ENCODE results near the gene OR10V1. TPM values are rescaled to one million over a fixed set of nuclear protein-coding genes. Genes with fewer than 3 reads are reported as not detected.
A peak's percentile ranks its signal among the peaks of the same experiment; 100 is the strongest.

OR10V1 gene
- total RNA-seq, 2 experiments from 2014 or later, result not detected

DNA sequence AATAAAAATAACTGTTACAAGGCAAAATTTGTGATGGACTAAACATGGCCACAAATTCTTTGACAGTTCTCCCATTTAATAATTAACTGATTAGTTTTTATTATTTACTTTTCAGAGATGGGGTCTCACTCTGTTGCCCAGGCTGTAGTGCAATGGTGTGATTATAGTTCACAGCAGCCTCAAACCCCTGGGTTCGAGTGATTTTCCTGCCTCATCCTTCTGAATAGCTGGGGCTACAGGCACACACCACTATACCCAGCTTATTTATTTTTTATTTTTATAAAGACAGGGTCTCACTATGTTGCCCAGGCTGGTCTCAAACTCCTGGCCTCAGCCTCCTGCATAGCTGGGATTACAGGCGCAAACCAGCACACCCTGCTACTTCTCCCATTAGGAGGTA is 40.4 kb downstream of the OR10V1 start:
- Mint-ChIP-seq H3K36me3 (ENCODE audit: low read depth) (peaks cover 6% of the 10 kb centered on the region), H3K4me3 (no peak overlapping the region), H3K27me3 (no peaks in the 10 kb centered on the region), H3K27ac (no peak overlapping the region), H3K4me1 (ENCODE audit: low read depth) (peaks cover 16% of the 10 kb centered on the region), H3K9me3 (no peaks in the 10 kb centered on the region)
- Histone ChIP-seq H3K4me3 (ENCODE audit: low read length) (no peak overlapping the region), H3K4me1 (ENCODE audit: insufficient read depth, low read length) (peaks cover 14% of the 10 kb centered on the region), H3K36me3 (ENCODE audit: insufficient read depth, low read length) (no peaks in the 10 kb centered on the region), H3K27ac (ENCODE audit: low read depth in 1 of 2, low read length in 2 of 2) (no peak overlapping the region), H3K27me3 (ENCODE audit: control insufficient read depth in 1 of 2, insufficient read depth in 2 of 2, low read length in 2 of 2) (no peaks in the 10 kb centered on the region), H3K9me3 (ENCODE audit: control insufficient read depth in 1 of 2, insufficient read depth in 1 of 2, low read length in 2 of 2) (no peaks in the 10 kb centered on the region)
- no peak for ATAC-seq (ENCODE audit: poor library complexity)
- TF ChIP-seq, protein P1, sequence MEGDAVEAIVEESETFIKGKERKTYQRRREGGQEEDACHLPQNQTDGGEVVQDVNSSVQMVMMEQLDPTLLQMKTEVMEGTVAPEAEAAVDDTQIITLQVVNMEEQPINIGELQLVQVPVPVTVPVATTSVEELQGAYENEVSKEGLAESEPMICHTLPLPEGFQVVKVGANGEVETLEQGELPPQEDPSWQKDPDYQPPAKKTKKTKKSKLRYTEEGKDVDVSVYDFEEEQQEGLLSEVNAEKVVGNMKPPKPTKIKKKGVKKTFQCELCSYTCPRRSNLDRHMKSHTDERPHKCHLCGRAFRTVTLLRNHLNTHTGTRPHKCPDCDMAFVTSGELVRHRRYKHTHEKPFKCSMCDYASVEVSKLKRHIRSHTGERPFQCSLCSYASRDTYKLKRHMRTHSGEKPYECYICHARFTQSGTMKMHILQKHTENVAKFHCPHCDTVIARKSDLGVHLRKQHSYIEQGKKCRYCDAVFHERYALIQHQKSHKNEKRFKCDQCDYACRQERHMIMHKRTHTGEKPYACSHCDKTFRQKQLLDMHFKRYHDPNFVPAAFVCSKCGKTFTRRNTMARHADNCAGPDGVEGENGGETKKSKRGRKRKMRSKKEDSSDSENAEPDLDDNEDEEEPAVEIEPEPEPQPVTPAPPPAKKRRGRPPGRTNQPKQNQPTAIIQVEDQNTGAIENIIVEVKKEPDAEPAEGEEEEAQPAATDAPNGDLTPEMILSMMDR (IDR thresholded peaks at IDR 0.05), result no peak
- CTCF ChIA-PET, result no interaction called here
- POLR2A ChIA-PET, result no interaction called here
- DNase-seq, result no peak
- intact Hi-C loops (cut with DNase I, micrococcal nuclease), result loop anchor here in 1 of 2 experiments (5.0 to 10.0 kb wide), 3 partner anchors 84 to 498 kb away; partner anchors contain the start of genes DTX4 and STX3

GRCh38 chr11:59671471-59671870 is 42.2 kb downstream of the OR10V1 start:
- TF ChIP-seq, protein P1 (IDR thresholded peaks at IDR 0.05), result no peak
- H3K4me1 Mint-ChIP-seq (ENCODE audit: low read depth), result peaks cover 34% of the 10 kb centered on the region
- no peak for DNase-seq
- Histone ChIP-seq H3K27me3 (ENCODE audit: control insufficient read depth in 1 of 2, insufficient read depth in 2 of 2, low read length in 2 of 2) (no peaks in the 10 kb centered on the region), H3K4me3 (ENCODE audit: low read length) (no peak overlapping the region), H3K9me3 (ENCODE audit: control insufficient read depth in 1 of 2, insufficient read depth in 1 of 2, low read length in 2 of 2) (no peaks in the 10 kb centered on the region), H3K4me1 (ENCODE audit: insufficient read depth, low read length) (peaks cover 23% of the 10 kb centered on the region), H3K27ac (ENCODE audit: low read depth in 1 of 2, low read length in 2 of 2) (no peak overlapping the region), H3K36me3 (ENCODE audit: insufficient read depth, low read length) (peaks cover 2% of the 10 kb centered on the region)
- H3K4me3 Mint-ChIP-seq, result peak overlapping the region; percentile 60
- no peak for ATAC-seq (ENCODE audit: poor library complexity)
- peaks cover 24% of the 10 kb centered on the region for H3K36me3 Mint-ChIP-seq (ENCODE audit: low read depth)
- intact Hi-C loops (cut with DNase I, micrococcal nuclease), result loop anchor here in 1 of 2 experiments (5.0 to 10.0 kb wide), 3 partner anchors 86 to 497 kb away; partner anchors contain the start of genes DTX4 and STX3
- H3K27me3 Mint-ChIP-seq, result no peaks in the 10 kb centered on the region
- CTCF ChIA-PET, result no interaction called here
- POLR2A ChIA-PET, result interaction anchor here (5.2 kb wide), 1 partner anchor 55 kb away, joined by 130 read pairs; the partner anchor contains the start of gene OSBP
- H3K27ac Mint-ChIP-seq, result peak overlapping the region; percentile 61
- H3K9me3 Mint-ChIP-seq, result no peaks in the 10 kb centered on the region

GRCh38 chr11:59669611-59670009 is 44.0 kb downstream of the OR10V1 start:
- H3K27me3 Mint-ChIP-seq, result no peaks in the 10 kb centered on the region
- ChIA-PET CTCF (interaction anchor here (0.7 to 1.3 kb wide), 5 partner anchors 11 to 1776 kb away, joined by 3 to 6 read pairs (median 4); no protein-coding TSS in a partner anchor), POLR2A (interaction anchor here (0.6 to 5.2 kb wide), 27 partner anchors 8 to 1692 kb away, joined by 3 to 130 read pairs (median 4); partner anchors contain the start of genes CYB561A3, MRPL16, OSBP and TMEM138)
- peak in 1 of 14 experiments; percentile 2 for DNase-seq
- intact Hi-C loops (cut with DNase I, micrococcal nuclease), result loop anchor here (1.0 to 10.0 kb wide), 8 partner anchors 53 to 525 kb away; partner anchors contain the start of genes DTX4 (in 1 of the 2), FAM111A (in 1 of the 2), MRPL16 (in 1 of the 2) and STX3 (in 1 of the 2)
- ATAC-seq (ENCODE audit: poor library complexity), result no peak
- peaks cover 21% of the 10 kb centered on the region for H3K36me3 ChIP-seq (ENCODE audit: insufficient read depth, low read length)
- H3K4me1 ChIP-seq (ENCODE audit: insufficient read depth, low read length), result peaks cover 33% of the 10 kb centered on the region
- TF ChIP-seq, protein P1 (IDR thresholded peaks at IDR 0.05), result no peak
- H3K27me3 ChIP-seq (ENCODE audit: control insufficient read depth in 1 of 2, insufficient read depth in 2 of 2, low read length in 2 of 2), result no peaks in the 10 kb centered on the region
- H3K4me3 ChIP-seq (ENCODE audit: low read length), result peak overlapping the region; percentile 95
- no peaks in the 10 kb centered on the region for H3K9me3 Mint-ChIP-seq
- H3K27ac ChIP-seq (ENCODE audit: low read depth in 1 of 2, low read length in 2 of 2), result peak overlapping the region; percentile 98
- no peaks in the 10 kb centered on the region for H3K9me3 ChIP-seq (ENCODE audit: control insufficient read depth in 1 of 2, insufficient read depth in 1 of 2, low read length in 2 of 2)
- peaks cover 49% of the 10 kb centered on the region for H3K4me1 Mint-ChIP-seq (ENCODE audit: low read depth)
- H3K36me3 Mint-ChIP-seq (ENCODE audit: low read depth), result peaks cover 43% of the 10 kb centered on the region
- H3K4me3 Mint-ChIP-seq, result peak overlapping the region; percentile 99
- peak overlapping the region; percentile 99 for H3K27ac Mint-ChIP-seq

Data from CD4-positive, alpha-beta T cell (primary cell).